Right ventricle myocardium superior (tissue), 1 donor: Measurements from ENCODE around the gene UTS2R. TPM values are rescaled to one million over a fixed set of nuclear protein-coding genes. Genes with fewer than 3 reads are reported as not detected.
"Not testable (repeated sequence)": the region's sequence is repeated elsewhere in the genome, so short reads cannot be mapped to it uniquely, and the experiment has no call there.

Experiments used
- ATAC-seq: fragments of 200-7000 bp; cut with Tn5 transposase; one replicate; pipeline ENCODE4 v1.9.1; 2020; ENCODE audit warnings: mild to moderate bottlenecking; ENCODE audit not compliant: poor library complexity
- DNase-seq: peaks from one replicate; pipeline ENCODE4 v3.0.0-alpha.2; 2020
- intact Hi-C: fragments of 100-400 bp; cut with DNase I; formaldehyde crosslinking; loops from one replicate; pipeline ENCODE4 v1.11.2; 2022
- total RNA-seq: library from RNA; stranded (reverse); fragmentation: NEBNext Ultra II Directional; extraction: Animal tissue kit (Norgen Biotek cat#: 25700); gene quantifications from one replicate; pipeline ENCODE4 v1.2.1, GENCODE V29; 2021
- donor health status: DM: no; HTN: yes; CAD: no; lungs with severe emphysema.

The UTS2R gene
- total RNA-seq, 1 donor from 2014 or later, result 0.81 TPM

DNA sequence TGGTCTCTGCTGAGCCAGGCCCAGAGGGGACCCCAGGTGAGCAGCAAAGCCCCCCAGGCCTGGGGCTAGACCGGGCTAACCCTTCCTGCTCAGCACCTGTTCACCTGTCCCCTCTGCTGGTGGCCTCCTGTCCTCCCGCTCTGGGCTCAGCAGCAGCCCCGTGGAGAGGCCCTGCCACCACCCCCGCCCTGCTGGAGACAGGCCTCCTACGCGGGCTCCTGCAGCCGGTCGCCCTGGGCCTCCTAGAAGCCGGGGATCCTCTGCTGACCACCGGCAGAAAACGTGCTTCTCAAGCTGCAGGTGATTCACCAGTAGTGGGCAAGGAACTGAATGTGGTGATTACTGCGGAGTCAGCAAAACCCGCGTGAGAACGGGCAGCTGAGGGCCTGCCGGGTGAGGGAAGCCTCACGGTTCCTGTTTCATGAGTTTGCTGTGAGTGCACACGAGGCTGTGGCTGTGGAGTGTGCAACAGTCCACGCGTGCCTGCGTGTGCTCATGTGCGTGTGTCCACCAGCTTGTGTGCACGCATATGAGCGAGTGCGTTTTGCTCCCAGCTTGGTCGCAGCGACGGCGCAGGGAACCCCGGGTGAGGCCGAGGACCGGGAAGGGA is 38.8 kb upstream of the UTS2R start:
- DNase-seq (peak; percentile 76), ATAC-seq (peak; percentile 50)
- intact Hi-C loops, result no loop called here

DNA sequence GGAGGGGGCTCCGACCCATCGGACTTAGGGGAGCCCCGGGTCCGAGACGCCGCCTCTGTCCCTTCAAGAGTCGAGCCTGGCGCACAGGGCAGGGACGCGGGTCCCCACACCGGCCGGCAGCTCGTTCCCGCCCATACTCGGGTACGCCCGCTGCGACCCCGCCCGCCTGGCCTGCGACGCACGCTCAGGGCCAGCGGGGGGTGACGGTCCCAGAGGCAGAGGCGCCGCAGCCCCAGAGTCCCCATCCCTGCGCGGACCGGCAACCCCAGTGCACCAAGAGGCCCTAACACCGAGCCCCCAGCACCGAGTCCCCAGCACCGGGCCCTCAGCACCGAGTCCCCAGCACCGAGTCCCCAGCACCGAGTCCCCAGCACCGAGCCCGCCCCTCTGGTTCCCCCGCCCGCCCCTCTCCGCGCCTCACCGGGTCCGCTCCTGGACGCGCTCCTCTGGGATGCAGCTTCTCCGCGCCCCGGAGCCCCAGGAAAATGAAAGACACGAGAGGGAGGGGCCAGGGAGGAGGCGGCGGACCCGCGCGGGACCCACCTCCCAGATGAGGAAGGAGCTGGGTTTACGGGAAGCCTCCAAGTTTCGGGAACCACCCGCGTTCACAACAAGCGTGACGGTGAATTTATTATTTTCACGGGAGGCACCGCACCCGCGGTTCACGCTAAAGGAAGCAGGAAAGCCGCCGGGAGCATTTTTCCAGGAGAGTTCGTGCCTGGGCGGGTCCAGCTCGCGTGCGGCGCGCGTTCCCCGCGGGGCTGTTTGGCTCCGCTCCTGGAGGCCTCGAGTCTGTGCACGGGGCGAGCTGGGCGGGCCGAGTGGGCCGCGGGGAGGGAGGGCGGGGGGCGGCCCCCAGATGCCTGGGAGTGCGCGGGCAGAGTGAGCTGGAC is 38.0 kb upstream of the UTS2R start, which contains the start of gene SECTM1:
SECTM1 (minus strand) TSS at position 488 of the 893 bp plus-strand sequence. CDS start 6,526 bp downstream, outside the sequence.
- DNase-seq (peak; percentile 83), ATAC-seq (peak; percentile 55)
- intact Hi-C loops, result no loop called here

DNA sequence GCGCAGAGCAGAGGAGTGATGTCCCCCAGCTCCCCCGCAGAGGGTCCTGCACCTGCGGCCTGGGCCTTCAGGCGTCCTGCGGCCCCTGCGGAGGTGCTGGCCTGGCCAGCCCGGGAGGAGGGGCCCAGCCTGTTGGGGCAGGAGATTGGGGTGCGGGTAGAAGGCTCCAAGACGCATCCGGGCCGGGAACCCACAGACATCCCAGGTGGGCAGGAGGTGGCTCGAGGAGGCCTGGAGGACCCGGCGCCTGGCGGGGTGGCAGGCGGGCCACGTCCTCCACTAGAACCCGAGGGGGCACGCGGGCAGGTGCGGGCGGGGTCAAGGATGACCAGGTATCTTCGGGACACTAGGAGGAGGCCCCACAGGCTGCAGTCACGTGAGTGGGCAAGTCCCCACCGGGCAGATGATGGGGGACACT is 37.4 kb upstream of the UTS2R start:
- intact Hi-C loops, result no loop called here
- ATAC-seq (no peak), DNase-seq (no peak)

DNA sequence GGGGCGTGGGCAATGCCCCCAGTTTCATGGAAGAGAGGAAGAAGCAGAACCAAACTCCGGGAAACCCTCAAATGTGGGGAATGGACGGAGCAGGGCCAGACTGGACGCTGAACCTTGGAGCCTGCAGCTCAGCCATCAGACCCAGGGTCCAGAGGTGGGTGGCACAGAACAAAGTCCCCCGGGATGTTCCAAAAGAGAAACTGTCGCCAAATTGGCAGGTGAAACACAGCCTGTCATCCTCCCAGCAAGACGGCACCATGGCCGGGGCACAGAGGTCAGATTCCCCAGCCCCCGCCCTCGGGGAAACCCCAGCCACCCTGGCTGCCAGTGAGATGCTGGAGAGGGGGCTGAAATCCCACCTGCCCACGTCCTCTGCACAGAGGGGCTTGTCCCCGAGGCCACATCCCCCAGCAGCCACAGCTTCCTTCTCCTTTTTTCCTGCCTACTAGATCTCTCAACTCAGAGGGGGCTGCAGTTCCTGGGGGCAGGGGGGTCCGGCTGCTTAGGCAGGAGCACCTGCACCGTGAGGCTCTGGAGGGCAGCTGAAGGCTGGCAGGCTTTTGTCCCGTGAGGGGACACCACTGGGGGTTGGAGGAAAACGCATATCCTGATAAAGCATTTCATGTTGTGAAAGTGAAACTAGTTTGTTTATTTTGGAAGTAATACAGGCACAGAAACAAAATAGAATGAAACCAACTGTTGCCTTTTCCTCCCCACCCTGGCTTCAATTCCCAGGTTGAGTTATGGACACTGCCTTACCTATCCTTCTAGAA is 36.8 kb upstream of the UTS2R start:
- peak; percentile 6 for ATAC-seq
- intact Hi-C loops, result no loop called here
- no peak for DNase-seq

DNA sequence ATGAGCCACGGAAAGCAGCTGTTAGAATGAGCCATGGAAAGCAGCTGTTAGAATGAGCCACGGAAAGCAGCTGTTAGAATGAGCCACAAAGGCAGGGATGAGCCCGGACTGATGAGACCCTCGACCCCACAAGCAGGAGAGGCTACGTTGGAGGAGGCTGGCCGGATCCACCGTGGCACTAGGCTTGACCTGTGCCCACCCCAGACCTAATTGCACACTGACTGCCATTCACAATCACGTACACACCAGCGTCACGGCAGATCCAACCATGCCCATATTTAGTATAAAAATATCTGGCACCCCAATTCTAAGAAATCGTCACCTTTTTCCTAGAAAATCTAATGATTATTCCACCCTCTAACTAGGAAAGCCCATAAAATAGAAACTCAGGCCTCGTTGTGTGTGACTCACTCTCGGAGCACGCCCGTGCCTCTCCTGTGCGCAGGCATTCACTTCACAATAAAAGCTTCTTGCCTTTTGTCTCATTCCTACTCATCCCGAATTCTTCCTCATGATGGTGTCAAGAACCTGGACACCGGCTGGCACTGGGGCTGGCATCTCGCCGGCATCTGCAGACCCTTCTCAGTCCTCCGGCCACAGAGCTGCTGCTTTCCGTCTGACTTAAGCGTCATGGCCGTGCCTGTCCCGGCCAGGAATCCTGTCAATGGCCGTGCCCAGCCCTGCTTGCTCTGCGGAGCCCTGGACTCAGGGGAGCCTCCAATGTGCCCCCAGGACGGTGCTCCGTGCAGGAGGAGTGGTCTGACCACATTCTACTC is 32.5 kb upstream of the UTS2R start:
- intact Hi-C loops, result no loop called here
- DNase-seq (peak; percentile 49), ATAC-seq (peak; percentile 52)

DNA sequence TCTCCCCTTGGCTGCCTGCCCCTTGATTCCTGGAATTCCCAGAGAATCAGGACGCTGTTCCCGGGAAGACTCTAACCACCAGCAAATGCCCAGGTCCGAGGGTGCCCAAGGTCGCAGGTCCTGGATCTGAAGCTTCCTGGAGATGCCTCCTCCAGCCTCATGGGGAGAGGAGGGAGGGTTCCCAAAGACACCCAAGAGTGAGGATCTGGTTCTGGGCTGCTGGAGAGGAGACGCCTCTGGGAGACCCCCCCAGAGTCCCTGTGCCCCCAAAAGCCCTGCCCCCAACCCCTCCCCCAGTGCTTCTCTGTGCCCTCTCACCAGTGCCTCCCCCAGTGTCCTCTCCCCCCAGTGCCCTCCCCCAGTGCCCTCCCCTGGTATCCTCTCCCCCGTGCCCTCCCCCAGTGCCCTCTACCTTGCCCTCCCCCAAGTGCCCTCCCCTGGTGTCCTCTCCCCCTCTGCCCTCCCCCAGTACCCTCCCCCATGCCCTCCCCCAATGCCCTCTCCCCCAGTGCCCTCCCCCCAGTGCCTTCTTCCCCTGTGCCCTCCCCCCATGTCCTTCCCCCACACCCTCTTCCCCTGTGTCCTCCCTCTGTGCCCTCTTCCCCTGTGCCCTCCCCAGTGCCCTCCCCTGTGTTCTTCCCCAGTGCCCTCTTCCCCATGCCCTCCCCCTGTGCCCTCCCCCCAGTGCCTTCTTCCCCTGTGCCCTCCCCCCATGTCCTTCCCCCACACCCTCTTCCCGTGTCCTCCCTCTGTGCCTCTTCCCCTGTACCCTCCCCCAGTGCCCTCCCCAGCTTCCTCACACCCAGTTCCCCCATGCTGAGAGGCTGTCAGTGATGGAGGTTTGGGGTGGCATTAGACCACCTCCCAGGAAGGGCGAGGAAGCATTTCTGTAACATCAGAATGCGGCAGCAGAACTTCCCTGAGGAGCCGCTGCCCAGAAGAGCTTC is 31.7 kb upstream of the UTS2R start:
- ATAC-seq (no peak), DNase-seq (peak; percentile 45)
- intact Hi-C loops, result no loop called here

DNA sequence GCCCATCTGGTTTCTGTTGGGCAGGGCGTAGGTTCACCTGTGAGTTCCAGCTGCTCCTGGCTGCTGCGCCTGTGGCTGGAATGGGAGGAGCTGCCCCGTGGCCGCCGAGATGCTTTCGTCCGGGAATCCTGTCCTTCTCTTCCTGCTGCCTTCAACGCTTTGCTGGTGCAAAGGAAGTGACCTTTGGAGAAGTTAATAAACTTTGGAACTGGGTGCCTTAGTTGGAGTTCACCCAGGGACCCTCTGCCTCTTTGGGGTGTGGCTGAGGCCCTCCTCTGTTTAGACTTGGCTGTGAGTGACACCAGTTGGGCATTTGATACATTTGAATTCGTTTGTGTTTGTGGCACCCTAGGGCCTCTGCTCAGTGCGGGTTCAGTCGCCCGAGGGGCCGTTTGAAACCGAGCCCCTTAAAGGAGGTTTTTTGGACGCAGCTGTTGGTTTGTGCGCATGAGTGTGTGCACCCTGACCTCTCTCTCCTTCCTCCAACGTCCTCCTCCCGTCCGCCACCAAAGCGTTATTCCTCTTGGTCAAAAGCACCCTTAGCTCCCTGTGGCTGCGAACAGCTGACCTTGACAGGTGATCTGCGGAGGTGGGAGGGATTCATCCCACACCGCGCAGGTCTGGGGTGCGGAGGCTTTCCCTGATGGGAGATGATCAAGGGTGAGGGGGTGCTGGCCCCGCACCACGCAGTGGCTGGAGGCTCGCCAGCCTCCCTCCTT is 29.0 kb upstream of the UTS2R start:
- intact Hi-C loops, result no loop called here
- peak; percentile 18 for DNase-seq
- no peak for ATAC-seq

DNA sequence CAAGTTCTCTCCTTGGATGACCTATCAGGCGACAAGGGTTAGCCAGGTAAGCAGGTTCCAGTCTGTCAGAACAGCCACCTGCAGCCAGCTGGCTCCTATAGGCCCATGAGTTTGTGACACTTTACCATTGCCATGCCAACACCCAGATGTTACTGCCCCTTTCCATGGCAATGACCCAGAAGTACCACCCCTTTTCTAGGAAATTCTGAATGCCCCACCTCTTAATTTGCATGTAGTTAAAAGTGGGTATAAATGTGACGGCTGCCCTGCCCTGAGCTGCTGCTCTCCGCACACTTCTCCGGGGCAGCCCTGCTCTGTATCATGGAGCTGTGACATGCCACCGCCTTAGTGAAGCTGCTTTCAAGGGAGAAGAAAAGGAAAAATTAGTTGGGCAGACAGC is 28.0 kb upstream of the UTS2R start:
- intact Hi-C loops, result no loop called here
- DNase-seq, result peak; percentile 6
- no peak for ATAC-seq

DNA sequence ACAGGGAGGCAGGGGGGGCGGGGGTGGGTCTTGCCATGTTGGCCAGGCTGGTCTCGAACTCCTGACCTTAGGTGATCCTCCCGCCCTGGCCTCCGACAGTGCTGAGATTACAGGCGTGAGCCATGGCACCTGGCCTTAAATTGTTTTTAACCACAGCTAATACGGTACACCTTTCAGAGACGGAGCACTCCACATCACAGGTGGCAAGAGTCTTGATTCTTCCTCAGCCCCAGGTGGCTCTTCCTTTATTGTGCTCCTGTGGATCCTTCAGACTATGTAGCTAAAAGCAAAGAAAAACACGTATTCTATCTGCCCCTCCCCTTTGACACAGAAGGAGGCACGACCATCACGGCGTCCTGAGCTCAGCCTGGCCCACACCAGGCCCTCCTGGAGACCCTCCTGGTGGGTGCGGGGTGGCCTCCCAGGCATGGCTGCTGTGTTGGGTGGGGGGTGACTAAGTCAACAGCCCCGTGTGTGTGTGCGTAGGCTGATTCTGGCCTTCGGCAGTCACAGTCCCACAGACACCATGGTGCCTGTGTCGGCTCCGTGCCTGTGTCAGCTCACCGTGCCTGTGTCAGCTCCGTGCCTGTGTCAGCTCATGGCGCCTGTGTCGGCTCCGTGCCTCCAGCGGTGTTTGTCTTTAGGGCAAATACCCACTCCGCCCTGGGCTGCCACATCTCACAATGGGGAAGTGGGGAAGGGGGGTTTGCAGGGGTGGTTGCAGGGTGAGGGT is 27.2 kb upstream of the UTS2R start:
- DNase-seq (peak; percentile 27), ATAC-seq (no peak)
- intact Hi-C loops, result no loop called here

DNA sequence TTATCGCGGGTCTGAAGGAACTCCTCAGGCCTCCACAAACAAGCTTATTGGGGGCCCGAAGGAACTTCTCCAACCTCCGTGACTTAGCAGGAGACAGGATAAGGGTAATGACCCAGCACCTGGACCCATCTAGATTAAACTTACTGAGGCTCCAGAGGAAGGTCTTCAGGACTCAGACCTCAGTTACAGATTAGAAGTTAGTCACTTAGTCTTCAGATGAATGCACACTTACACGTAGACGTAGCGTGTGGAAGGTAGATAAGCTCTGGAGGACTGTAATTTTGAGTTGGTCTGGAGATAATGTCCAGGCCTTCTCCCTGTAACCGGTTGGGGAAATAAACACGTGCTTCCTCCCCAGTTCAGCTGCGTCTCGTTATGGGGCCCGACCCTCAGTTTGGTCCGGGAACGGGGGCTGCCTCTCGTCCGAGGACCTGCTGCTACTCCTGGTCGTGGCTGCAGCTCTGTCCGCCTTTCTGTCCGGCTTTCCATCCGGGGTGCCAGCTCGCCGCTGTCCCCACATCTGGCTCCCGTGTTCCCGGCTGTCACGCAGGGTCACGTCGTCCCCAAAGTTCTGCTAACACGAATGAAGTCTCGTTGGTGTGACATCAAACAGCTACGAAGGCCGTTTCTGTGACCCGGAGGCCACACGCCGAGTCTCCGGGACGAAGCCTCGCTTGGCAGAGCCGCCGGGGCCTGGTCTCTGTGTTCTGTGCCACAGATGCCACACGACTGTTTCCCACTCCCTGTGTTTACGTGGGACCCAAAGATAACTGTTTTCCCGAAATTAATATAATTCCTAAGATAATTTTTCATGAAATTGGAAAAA is 26.2 kb upstream of the UTS2R start:
- intact Hi-C loops, result no loop called here
- ATAC-seq (no peak), DNase-seq (peak; percentile 24)

DNA sequence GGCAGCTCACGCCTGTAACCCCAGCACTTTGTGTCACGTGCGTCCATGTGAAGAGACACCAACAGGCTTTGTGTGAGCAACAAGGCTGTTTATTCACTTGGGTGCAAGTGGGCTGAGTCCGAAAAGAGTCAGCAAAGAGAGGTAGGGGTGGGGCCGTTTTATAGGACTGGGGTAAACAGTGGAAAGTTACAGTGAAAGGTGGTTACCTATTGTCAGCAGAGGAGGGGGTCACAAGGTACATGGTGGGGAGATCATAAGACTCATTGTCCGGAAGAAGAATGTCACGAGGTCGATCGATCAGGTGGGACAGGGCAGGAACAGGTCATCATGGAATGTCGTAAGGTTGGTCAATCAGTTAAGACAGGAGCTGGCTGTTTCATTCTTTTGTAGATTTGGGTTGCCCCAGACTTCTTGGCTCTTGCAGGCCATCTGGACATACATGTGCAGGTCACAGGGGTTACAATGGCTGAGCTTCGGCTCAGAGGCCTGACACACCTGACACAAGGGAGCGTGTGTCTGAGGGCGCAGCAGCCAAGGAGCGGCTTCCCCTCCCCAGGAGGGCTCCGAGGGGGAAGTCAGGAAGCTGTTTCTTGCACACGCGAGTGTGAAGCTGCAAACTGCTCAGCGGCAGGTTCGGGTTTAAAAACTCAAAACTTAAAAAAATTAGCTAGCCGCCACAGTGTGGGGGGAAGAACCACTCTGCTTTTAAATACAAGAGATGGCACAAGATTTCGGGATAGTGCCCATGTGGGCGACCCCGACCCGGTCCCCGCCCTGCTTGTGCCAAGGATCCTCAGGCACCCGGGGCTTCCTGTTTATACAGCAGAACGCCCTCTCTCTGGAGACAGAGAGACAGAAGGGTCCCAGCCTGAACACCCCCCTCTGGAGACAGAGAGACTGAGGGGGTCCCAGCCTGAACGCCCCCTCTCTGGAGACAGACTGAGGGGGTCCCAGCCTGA is 24.9 kb upstream of the UTS2R start:
- intact Hi-C loops, result no loop called here
- DNase-seq, result peak; percentile 34
- ATAC-seq, result no peak

DNA sequence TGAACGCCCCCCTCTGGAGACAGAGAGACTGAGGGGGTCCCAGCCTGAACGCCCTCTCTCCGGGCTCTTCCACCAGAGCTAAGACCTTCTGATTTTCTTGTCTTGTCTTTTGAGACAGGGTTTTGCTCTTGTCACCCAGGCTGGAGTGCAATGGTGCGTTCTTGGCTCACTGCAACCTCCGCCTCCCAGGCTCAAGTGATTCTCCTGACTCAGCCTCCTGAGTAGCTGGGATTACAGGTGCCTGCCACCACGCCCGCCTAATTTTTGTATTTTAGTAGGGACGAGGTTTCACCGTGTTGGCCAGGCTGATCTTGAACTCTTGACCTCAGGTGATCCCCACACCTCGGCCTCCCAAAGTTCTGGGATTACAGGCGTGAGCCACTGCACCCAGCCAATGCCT is 23.6 kb upstream of the UTS2R start:
- intact Hi-C loops, DNase-seq, ATAC-seq: not testable (repeated sequence)

DNA sequence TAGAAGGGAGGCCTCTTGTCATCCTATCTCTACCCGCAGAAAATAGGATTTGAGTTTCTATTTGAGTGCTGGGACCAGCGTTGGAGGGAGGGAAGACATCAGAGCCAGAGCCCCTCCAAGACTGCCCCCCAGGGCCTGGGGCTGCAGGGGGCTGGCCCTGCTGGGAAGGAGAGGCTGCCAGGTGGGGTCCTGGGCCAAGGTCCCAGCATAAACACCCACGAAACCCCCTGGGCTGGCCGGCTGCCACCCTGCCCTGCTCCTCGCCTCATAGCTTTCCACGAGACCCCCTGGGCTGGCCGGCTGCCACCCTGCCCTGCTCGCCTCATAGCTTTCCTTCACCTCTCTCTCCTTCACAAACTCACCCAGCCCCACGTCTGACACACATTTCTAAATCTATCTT is 23.1 kb upstream of the UTS2R start:
- ATAC-seq (no peak), DNase-seq (peak; percentile 37)
- intact Hi-C loops, result no loop called here

DNA sequence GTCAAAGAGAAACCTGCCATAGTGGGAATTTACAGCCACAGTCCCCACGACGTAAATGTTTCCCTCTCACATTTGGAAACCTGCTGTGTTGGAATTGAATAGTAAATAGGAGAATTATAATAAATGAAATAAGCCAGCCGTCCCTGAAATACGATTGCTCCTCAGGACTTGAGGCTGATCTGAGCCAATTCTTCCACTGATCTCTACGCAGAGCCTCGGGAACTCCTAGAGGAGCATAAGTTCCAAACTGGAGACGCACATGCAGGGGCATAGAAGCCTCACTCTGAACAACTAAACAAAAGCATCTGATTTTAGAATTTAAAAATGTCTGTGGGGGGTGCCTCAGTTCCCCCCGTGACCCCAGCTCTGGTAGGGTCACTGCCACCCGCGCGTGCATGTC is 22.7 kb upstream of the UTS2R start:
- DNase-seq, result no peak
- intact Hi-C loops, result no loop called here
- no peak for ATAC-seq
